Progenitor cell of endocrine pancreas (in vitro differentiated cells): Measurements from ENCODE around the gene ZNF407. TPM values are rescaled to one million over a fixed set of nuclear protein-coding genes. Genes with fewer than 3 reads are reported as not detected.

Experiments
- DNase-seq: peaks from one replicate; pipeline ENCODE4 v3.0.0; 2021; ENCODE audit warnings: low spot score; ENCODE audit not compliant: unreplicated experiment
- H3K27ac Mint-ChIP-seq: 2 replicates; pipeline ENCODE4 v1.8.0; 2021; ENCODE audit warnings: mild to moderate bottlenecking, moderate library complexity, mixed read lengths
- H3K27me3 Mint-ChIP-seq: 2 replicates; pipeline ENCODE4 v1.8.0; 2021; ENCODE audit warnings: mixed read lengths
- H3K36me3 Mint-ChIP-seq: 2 replicates; pipeline ENCODE4 v1.8.0; 2022; ENCODE audit warnings: mixed read lengths; ENCODE audit not compliant: insufficient read depth
- H3K4me1 Mint-ChIP-seq: 2 replicates; pipeline ENCODE4 v1.8.0; 2021; ENCODE audit warnings: low read depth, mixed read lengths
- H3K4me3 Mint-ChIP-seq: 2 replicates; pipeline ENCODE4 v1.8.0; 2021; ENCODE audit warnings: low read depth, mild to moderate bottlenecking, moderate library complexity, mixed read lengths
- H3K9me3 Mint-ChIP-seq: 2 replicates; pipeline ENCODE4 v1.8.0; 2021; ENCODE audit warnings: low read depth, mixed read lengths
- total RNA-seq: library from RNA; stranded (reverse); gene quantifications from 2 replicates; pipeline ENCODE4 v1.2.1, GENCODE V29; 2021
- TF ChIP-seq, protein P1 (sequence below): fragments of 200-600 bp; sonication (generic); IDR thresholded peaks from one replicate; pipeline ENCODE4 v1.5.0; 2021; ENCODE audit warnings: antibody characterized with exemption, mild to moderate bottlenecking; ENCODE audit not compliant: unreplicated experiment

Gene ZNF407
- total RNA-seq, 1 donor from 2014 or later = 18.1 TPM

GRCh38 chr18:74637070-74637469, 39.4 kb downstream of the ZNF407 start:
- H3K4me1 Mint-ChIP-seq = peaks cover 7% of the 10 kb centered on the region
- TF ChIP-seq, protein P1, sequence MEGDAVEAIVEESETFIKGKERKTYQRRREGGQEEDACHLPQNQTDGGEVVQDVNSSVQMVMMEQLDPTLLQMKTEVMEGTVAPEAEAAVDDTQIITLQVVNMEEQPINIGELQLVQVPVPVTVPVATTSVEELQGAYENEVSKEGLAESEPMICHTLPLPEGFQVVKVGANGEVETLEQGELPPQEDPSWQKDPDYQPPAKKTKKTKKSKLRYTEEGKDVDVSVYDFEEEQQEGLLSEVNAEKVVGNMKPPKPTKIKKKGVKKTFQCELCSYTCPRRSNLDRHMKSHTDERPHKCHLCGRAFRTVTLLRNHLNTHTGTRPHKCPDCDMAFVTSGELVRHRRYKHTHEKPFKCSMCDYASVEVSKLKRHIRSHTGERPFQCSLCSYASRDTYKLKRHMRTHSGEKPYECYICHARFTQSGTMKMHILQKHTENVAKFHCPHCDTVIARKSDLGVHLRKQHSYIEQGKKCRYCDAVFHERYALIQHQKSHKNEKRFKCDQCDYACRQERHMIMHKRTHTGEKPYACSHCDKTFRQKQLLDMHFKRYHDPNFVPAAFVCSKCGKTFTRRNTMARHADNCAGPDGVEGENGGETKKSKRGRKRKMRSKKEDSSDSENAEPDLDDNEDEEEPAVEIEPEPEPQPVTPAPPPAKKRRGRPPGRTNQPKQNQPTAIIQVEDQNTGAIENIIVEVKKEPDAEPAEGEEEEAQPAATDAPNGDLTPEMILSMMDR = no peak
- H3K9me3 Mint-ChIP-seq = no peaks in the 10 kb centered on the region
- DNase-seq = no peak
- no peaks in the 10 kb centered on the region for H3K27me3 Mint-ChIP-seq
- peaks cover 11% of the 10 kb centered on the region for H3K36me3 Mint-ChIP-seq
- no peak overlapping the region for H3K27ac Mint-ChIP-seq
- no peak overlapping the region for H3K4me3 Mint-ChIP-seq

- H3K36me3 Mint-ChIP-seq = peaks cover 9% of the 10 kb centered on the region
- no peak overlapping the region for H3K4me3 Mint-ChIP-seq
- H3K4me1 Mint-ChIP-seq = peaks cover 7% of the 10 kb centered on the region
- H3K27me3 Mint-ChIP-seq = no peaks in the 10 kb centered on the region
- no peak overlapping the region for H3K27ac Mint-ChIP-seq
- no peaks in the 10 kb centered on the region for H3K9me3 Mint-ChIP-seq
- DNase-seq = no peak
- TF ChIP-seq, protein P1 = no peak
Observed at GRCh38 chr18:74638210-74638609, 40.5 kb downstream of the ZNF407 start.

- Mint-ChIP-seq H3K4me3 (no peak overlapping the region), H3K27ac (no peak overlapping the region), H3K36me3 (no peaks in the 10 kb centered on the region), H3K4me1 (peaks cover 2% of the 10 kb centered on the region), H3K27me3 (no peaks in the 10 kb centered on the region), H3K9me3 (no peaks in the 10 kb centered on the region)
- DNase-seq = no peak
- TF ChIP-seq, protein P1 = no peak
Observed at GRCh38 chr18:74644713-74645112, 47.0 kb downstream of the ZNF407 start.

- no peaks in the 10 kb centered on the region for H3K9me3 Mint-ChIP-seq
- no peaks in the 10 kb centered on the region for H3K36me3 Mint-ChIP-seq
- DNase-seq = no peak
- H3K27ac Mint-ChIP-seq = peak overlapping the region; percentile 33
- H3K4me1 Mint-ChIP-seq = peaks cover 2% of the 10 kb centered on the region
- TF ChIP-seq, protein P1 = no peak
- no peak overlapping the region for H3K4me3 Mint-ChIP-seq
- H3K27me3 Mint-ChIP-seq = no peaks in the 10 kb centered on the region
Observed at GRCh38 chr18:74645679-74646078, 48.0 kb downstream of the ZNF407 start.

GRCh38 chr18:74651327-74652128, 53.9 kb downstream of the ZNF407 start:
- H3K36me3 Mint-ChIP-seq = no peaks in the 10 kb centered on the region

More at GRCh38 chr18:74651327-74652128, 53.9 kb downstream of the ZNF407 start:
- no peak overlapping the region for H3K27ac Mint-ChIP-seq
- no peak overlapping the region for H3K4me3 Mint-ChIP-seq
- no peaks in the 10 kb centered on the region for H3K27me3 Mint-ChIP-seq
- H3K4me1 Mint-ChIP-seq = peaks cover 11% of the 10 kb centered on the region
- H3K9me3 Mint-ChIP-seq = no peaks in the 10 kb centered on the region
- TF ChIP-seq, protein P1 = no peak
- no peak for DNase-seq
